ENCODE measurements around the gene ANO9.
"Not testable (repeated sequence)": the region's sequence is repeated elsewhere in the genome, so short reads cannot be mapped to it uniquely, and the experiment has no call there.

DNA sequence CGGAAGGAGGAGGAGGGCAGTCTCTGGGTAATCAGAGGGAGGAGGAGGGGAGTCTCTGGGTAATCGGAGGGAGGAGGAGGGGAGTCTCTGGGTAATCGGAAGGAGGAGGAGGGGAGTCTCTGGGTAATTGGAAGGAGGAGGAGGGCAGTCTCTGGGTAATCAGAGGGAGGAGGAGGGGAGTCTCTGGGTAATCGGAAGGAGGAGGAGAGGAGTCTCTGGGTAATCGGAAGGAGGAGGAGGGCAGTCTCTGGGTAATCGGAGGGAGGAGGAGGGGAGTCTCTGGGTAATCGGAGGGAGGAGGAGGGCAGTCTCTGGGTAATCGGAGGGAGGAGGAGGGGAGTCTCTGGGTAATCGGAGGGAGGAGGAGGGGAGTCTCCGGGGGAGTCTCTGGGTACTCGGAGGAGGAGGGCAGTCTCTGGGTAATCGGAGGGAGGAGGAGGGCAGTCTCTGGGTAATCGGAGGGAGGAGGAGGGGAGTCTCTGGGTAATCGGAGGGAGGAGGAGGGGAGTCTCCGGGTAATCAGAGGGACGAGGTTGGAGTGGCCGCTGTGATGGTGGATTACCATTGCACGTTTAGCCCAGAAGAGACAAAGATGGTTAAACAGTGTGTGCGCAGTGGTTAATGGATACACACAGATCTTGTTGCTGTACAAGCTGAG lies 27.3 kb upstream of the ANO9 start:
- TF ChIP-seq CTCF (IDR thresholded peaks at IDR 0.05; ENCODE audit: insufficient read depth, low read depth, low read length); EZH2 (IDR thresholded peaks at IDR 0.05; ENCODE audit: insufficient read depth, low read length): not testable (repeated sequence)
